Stimulated activated CD4-positive, alpha-beta T cell treated with anti-CD3 and anti-CD28 coated beads, Interleukin-15, amount 100 ng/mL, for 1 hour (primary cell): ENCODE measurements around the gene PUM2.

Experiments
- DNase-seq, 2 donors: peaks; one replicate each; pipeline ENCODE4 v3.0.0-alpha.2; 2020; ENCODE audit warnings: low read depth in 1 of 2, low spot score in 1 of 2

Gene PUM2

GRCh38 chr2:20349513-20349921 lies 1.1 kb downstream of the PUM2 start:
- DNase-seq, result no peak

GRCh38 chr2:20348542-20348941 lies 2.1 kb downstream of the PUM2 start:
- no peak for DNase-seq

GRCh38 chr2:20346565-20347381 lies 3.9 kb downstream of the PUM2 start:
- no peak for DNase-seq

- DNase-seq, result no peak
These were observed 7.5 kb downstream of the PUM2 start for GRCh38 chr2:20343128-20343527.

GRCh38 chr2:20339012-20339411 lies 11.6 kb downstream of the PUM2 start:
- DNase-seq, result no peak

GRCh38 chr2:20334605-20335203 lies 15.9 kb downstream of the PUM2 start:
- DNase-seq, result no peak

GRCh38 chr2:20333738-20334137 lies 16.9 kb downstream of the PUM2 start:
- DNase-seq, result no peak

GRCh38 chr2:20330192-20330591 lies 20.5 kb downstream of the PUM2 start:
- no peak for DNase-seq

GRCh38 chr2:20327370-20327769 lies 23.3 kb downstream of the PUM2 start:
- DNase-seq, result no peak

GRCh38 chr2:20326163-20326780 lies 24.4 kb downstream of the PUM2 start:
- DNase-seq, result peak in 1 of 2 donors; percentile 18

- DNase-seq, result no peak
These were observed 27.9 kb downstream of the PUM2 start for GRCh38 chr2:20322527-20323300.

- DNase-seq, result no peak
These were observed 33.0 kb downstream of the PUM2 start for GRCh38 chr2:20317690-20318089.

- DNase-seq, result no peak
These were observed 33.4 kb downstream of the PUM2 start for GRCh38 chr2:20317197-20317596.

- DNase-seq, result no peak
These were observed 35.8 kb downstream of the PUM2 start for GRCh38 chr2:20314562-20315501.

- no peak for DNase-seq
These were observed 37.0 kb downstream of the PUM2 start for GRCh38 chr2:20313659-20314058.

GRCh38 chr2:20309001-20309400 lies 41.6 kb downstream of the PUM2 start:
- no peak for DNase-seq

GRCh38 chr2:20307311-20307710 lies 43.3 kb downstream of the PUM2 start:
- DNase-seq, result no peak

GRCh38 chr2:20304411-20304810 lies 46.2 kb downstream of the PUM2 start:
- no peak for DNase-seq

GRCh38 chr2:20303966-20304365 lies 46.7 kb downstream of the PUM2 start:
- no peak for DNase-seq

GRCh38 chr2:20302019-20302418 lies 48.6 kb downstream of the PUM2 start:
- DNase-seq, result no peak
